Hematopoietic multipotent progenitor cell treated with erythropoietin and hydrocortisone succinate and interleukin-3 and kit ligand, for 8 days (in vitro differentiated cells): ENCODE results near the gene SPC25.
"Not testable (repeated sequence)": the region's sequence is repeated elsewhere in the genome, so short reads cannot be mapped to it uniquely, and the experiment has no call there.

ENCODE experiments used
- DNase-seq: peaks from one replicate; pipeline ENCODE4 v3.0.0-alpha.2; 2015

Gene SPC25, protein sequence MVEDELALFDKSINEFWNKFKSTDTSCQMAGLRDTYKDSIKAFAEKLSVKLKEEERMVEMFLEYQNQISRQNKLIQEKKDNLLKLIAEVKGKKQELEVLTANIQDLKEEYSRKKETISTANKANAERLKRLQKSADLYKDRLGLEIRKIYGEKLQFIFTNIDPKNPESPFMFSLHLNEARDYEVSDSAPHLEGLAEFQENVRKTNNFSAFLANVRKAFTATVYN

DNA sequence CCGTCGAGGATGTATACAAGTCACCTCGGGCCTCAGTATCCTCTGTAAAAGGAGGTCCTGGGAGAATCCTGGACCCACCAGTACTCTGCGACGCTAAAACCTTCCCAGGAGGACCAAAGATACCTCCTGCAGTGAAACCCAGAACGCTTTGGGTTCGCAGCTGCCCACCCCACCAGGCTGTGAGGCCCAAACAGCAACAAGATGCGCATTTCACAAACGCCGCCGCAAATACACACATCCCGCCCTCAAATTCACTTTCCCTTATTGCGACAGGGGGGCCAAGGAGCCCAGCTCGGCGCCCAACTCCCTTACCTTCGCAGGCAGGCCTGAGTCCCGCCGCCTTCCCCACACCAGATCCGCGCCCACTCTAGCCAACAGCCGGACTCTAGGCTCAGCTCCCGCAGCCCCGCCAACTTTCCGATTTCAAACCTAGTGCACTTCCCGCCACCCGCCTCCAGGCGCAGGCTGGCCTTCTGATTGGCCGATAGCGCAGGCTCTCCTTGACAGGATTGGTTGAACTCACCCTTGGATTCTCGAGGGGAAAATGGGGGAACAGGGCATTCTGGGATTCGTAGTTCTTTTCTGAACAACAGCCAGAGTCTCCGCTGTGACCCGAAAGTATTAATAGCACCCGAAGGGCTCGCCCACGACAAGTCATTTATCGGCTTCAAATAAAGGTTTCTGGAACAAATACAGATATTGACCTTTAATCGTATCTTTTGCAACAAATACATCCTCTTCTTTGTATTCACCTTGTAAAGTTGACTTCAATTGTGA lies at the start of gene SPC25:
TSS of gene SPC25 (minus strand) at position 425 of the 777 bp plus-strand sequence. CDS start 911 bp downstream, outside the sequence.
- peak; percentile 98 for DNase-seq

DNA sequence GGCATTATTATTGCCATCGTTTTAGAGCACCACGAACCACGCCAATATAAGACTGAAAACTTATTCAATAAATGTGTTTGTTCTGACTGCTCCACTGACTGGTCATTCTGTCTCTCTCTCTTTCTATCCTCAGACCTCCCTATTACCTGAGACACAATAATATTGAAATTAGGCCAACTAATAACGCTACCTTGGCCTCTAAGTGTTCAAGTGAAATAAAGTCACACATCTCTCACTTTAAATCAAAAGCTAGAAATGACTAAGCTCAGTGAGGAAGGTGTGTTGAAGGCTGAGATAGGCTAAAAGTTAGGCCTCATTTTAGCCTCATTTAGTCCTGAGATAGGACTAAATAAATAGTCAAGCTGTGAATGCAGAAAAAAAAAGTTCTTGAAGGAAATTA lies 49.7 kb upstream of the SPC25 start:
- no peak for DNase-seq

DNA sequence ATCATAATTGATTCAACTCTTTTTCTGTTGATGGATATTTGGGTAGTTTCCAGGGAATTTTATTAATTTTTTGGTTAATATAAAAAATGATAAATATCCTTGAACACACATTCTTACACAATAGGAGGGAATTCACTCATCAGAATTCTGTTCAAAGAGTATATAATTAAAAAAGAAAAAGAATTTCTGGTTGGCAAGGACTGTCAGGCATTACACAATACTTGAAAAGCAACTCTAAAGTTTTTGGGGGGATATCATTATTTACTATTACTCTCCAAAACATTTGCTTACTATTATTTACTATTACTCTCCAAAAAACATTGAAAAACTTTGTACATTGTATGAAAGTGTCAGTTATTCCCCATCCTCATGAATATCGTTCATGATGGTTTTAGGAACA lies 48.8 kb upstream of the SPC25 start:
- no peak for DNase-seq

DNA sequence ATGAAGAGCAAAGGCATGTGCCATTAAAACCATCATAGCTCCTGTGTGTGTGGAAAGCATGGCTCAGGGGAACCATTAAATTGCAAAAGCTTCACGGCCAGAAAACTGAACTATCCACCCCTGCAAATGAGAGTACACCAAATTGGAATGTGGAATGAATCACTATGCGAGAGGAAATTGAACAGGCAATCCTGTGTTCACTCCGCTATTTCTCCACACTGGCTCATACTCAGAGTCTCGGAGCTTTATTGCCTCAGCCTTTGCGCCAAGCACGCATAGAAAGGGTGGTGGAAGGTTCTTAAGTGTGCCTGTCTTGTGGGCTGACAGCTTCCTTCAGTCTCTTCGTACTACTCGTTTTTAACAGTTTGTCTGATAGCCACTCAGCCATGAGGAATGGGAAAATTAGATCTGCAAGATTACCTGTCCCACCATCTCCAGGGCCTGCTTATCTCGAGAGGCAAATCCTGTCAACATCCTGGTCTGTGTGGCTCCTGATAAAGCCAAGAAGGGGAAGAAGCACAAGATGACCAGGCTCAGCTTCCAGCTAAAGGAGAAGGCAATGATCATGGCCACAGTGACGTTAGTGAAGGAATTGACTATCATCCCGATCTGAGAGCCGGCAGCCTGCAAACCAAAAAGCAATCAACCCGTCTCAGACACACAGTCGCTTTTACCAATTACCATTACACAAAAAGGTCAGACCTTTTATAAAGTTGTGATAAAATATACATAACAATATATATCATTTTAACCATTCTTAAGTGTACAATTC lies 45.8 kb upstream of the SPC25 start:
- DNase-seq, result peak; percentile 84

DNA sequence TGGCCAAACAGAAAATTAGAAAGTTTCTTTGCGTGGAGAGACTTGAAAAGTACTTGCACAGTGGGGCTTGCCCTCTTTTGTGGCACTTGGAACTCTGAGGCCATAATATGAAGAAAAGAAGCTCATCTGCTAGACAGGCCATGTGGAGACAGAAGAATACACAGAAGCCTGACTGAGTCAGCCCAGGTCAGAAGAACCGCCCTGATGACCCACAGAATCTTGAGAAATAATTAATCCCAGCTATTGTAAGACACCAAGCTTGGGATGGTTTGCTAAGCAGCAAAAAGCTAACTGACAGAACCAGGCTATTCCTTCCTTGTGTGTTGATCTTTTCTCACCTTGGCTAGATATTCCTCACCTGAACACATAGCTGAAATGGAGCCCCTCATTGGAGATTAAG lies 44.6 kb upstream of the SPC25 start:
- DNase-seq, result no peak

DNA sequence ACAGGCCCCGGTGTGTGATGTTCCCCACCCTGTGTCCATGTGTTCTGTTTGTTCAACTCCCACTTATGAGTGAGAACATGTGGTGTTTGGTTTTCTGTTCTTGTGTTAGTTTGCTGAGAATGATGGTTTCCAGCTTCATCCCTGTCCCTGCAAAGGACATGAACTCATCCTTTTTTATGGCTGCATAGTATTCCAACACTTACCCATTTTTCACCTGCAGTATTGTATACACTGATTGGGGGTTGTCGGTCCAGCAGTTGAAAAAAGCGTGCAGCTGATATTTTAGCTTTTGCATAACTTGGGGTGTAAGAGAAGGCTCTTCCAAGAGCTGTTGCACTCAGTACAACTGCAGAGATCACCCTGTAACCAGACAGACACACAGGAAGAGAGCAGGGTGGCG lies 41.9 kb upstream of the SPC25 start:
- DNase-seq, result not testable (repeated sequence)

DNA sequence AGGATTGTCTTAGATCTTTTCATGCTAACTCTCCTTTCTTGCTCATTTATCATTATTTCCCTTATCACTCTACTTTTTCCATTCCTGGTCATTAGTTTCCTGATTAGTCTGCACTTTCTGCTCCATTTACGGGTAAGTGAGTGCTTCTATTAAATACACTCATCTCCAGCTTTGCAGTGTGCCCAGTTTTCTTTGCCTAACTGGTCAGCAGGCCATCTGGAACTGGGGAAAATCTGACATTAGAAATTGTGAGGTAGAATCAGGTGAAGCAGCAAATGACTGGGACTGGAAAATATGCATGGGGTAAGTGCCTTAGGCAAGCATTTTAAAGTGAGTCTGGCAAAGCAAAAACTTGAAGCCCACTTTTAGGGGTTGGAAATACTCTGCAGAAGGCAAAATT lies 40.0 kb upstream of the SPC25 start:
- no peak for DNase-seq

DNA sequence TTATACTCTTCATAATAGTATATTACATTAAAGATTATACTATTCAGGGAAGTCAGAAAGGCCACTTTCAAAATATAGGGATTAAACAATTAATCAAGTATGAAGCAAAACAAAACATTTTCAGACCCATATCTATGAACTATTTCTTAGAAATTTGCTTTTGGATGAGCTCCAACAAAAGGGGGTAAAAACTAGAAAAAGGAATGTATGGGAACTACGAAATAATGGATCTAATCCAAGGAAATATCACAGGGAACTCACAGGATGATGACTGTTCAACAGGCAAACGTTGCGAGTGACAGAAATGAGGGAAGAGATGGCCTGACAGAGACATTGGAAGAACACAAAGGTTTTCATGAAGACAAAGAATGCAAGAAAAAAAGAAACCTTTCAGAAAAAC lies 38.8 kb upstream of the SPC25 start:
- DNase-seq, result no peak

DNA sequence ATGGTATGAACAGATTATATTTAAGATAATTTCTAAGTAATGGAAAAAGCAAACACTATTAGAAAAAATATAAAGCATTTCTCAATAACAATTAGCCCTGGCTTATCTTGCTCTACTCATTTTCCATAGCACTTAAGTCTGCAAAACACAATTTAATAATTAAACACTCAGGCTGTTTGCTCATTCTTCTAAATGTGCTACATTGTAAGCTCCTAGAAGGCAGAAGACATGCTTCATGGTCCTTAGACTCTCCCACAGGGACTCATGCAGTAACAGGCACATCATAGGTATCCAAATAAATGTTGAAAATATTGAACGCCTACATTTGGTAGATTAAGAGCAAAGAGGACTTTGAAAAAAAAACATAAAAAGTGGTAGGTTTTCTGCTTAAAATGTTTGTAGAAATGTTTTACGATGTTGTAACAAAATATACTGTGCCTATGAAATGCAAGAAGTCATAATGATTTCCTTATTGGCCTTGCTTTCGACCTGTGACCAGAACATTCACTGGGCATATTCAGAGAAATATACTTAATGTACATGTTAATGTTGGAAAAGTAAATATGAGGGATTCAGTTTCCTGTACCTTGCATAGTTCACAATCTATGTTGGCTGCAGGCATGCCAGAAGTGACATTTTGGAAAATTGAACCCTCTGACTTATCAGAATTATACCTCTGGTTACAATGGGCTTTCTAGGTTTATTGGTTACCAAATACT lies 38.0 kb upstream of the SPC25 start:
- no peak for DNase-seq

DNA sequence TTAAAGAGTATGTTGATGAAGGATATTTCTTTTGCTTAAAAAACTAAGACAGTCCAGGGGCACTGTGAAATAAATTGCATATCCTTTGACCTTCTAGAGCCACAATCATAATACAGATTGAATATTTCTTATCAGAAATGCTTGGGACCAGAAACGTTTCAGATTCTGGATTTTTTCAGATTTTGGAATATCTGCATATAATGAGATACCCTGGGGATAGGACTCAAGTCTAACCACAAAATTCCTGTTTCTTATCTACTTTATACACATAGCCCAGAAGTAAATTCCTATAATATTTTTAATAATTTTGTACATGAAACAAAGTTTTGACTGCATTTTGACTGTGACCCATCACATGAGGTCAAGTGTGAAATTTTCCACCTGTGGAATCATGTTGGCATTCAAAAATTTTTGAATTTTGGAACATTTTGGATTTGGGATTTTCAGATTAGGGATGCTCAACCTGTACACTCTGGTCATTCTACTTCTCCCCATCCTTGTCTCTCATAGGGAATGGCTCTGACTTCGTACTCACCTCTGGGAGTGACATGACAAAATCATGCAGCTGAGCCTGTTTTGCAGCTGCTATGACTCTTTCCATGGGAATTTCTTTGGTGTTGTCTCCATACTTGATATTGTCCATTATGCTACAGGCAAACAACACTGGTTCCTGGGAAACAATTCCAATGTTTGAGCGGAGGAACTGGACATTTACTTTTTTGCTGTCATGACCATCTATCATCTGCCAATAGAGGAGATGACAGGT lies 36.6 kb upstream of the SPC25 start:
- no peak for DNase-seq

DNA sequence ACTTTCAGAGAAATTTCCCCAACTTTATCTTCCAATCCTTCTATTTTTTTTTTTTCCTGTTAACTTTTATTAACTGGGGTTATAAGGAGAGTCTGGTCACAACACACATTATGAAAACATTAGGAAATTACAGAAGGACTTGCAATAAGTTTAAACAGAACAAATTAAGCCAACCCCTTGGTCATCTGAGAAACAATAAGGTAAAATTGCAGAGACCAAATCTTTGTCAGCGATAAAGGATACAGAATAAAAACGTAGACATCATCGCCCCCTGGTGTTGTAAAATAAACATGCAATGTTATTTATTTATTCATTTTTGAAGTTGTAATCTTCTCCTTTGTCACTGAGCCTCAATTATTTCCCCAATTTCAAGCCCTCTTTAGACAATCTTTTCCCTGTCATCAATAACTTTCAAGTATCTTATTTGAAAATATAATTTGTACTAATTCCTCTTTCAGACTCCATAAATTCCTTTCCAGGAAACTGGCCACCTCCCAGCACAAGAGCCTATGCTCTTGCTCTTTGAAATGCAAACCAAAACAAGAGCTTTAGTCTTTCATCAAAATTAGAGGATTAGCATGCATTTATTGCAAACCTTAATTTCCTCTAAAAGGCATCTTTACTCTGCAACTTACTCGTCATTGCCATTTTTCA lies 30.4 kb upstream of the SPC25 start:
- peak; percentile 70 for DNase-seq

DNA sequence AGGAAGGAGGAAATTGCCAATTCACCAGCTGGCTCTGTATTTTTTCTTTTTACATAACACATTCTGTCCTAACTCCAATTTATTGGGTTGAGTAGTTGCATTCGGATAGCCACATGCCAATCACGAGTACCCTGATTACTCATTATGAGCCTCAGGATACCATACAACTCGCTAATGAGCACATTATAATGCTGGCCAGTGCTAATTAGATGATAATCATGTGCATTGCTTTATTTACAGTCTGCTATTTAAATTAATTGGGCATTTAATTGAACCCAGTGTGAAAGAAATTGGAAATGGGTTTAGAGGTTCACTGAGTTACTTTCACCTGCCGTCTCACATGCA lies 26.1 kb upstream of the SPC25 start:
- DNase-seq, result no peak

DNA sequence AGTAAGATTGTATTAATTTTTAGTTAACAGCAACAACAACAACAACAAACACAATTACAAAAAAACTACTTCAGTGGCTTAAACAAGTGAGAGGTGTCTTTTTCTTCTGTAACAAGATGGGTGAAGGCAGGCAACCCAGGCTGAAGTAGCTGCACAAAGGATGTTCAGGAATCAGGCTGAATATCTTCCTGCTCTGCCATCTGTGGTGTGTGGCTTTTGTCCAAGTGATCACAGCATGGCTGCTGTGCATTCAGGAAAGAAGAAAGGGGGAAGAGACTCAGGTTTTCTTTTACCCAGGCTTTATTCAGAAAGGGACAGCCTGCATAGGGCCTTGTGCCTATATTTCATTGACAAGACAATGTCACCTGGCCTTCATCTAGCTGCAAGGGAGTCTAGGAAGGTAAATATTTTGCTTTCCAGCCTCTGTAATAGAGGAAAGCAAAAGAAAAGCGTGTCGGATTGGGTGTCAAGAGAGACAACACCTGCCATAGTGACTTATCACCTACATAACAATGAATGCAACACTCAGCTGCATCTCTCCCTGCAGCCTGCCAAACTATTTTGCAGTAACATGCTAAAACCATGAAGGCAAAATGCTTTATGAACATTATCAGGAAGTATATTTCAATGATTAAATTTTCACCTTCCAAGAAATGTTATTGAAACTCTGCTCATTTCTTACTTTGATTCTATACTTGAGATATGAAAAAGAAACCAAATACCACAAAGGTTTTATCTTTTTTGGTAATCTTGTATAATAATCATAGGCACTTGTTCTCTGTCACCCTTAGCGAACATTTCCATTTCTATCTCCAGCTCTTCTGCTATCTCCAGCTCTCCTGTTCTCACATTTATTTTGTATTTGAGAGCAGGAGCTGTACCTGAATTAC lies 25.5 kb upstream of the SPC25 start:
- no peak for DNase-seq

DNA sequence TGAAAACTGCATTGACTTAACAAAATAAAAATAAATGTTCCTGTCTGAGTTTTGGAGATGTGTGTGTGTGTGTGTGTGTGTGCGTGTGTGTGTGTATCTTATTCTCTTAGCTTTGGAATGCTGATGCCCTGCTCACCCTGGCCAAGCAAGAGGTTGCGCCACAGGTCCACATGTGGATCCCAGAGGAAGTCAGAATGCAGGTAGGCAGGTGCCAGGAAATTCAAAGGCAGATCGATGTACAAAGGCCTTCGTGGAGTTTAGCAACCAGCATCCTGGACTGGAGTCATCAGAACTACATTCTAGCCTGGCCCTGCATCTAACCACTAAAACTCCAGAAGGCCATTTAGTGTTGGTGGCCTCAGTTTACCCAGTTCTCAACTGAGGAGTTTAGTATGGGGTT lies 23.3 kb upstream of the SPC25 start:
- no peak for DNase-seq

DNA sequence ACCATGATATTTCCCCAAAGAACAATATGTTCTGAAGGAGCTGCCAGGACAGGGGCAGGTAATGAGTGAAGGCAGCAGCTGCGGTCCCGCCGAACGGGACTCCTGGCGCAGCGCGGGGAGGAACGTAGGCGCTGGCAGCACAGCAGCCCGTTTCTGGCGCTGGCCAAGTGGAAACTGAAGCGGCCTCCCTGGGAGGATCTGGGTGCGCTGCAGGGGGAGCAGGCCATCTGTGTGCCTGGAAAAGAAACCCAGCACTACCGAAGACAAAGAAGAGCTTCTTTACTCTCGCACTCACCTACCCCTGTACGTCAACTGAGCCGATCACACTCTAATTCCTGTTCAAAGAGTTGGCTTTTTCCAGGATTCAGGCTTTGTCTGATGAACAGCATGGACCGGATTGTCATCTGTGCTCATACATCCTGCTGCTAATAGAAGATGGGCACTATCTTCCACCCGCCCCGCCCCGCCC lies 22.7 kb upstream of the SPC25 start:
- no peak for DNase-seq

DNA sequence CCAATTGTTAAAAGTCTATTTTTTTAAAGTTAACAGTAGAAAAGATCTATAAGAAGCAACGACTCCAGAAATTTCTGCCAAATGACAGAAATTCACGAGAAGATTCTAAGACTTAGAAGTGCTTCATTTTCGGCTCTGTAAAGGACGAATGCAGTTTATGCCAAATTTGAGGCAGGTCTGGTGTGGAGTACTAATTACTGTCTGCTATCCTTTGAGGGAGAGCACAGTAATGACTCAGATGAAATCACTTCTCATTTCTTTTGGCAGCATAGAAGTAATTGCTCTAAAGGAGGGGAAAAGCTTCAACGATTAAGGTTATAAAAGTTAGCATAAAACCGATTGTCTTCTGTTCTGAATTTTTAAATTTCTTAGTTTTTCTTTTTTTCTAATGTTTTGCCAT lies 22.2 kb upstream of the SPC25 start:
- no peak for DNase-seq

DNA sequence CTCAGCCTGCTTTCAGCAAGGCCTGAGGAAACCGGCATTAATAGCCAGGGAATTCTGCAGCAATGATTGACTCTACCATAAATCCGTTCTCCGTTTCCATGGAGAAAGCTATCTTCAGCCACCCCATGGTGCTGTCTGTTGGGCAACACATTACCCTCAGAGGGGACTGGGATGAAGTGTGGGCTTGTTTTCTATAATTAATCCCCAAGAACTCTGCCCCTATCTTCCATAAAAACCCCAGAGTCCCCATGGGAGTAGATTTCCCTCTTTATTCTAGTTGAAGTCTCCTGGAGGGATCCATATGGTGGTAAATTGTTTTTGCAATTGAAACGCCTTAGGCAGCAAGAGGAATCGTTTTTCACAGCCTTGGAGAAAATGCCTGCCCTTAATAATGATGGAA lies 20.1 kb upstream of the SPC25 start:
- no peak for DNase-seq

DNA sequence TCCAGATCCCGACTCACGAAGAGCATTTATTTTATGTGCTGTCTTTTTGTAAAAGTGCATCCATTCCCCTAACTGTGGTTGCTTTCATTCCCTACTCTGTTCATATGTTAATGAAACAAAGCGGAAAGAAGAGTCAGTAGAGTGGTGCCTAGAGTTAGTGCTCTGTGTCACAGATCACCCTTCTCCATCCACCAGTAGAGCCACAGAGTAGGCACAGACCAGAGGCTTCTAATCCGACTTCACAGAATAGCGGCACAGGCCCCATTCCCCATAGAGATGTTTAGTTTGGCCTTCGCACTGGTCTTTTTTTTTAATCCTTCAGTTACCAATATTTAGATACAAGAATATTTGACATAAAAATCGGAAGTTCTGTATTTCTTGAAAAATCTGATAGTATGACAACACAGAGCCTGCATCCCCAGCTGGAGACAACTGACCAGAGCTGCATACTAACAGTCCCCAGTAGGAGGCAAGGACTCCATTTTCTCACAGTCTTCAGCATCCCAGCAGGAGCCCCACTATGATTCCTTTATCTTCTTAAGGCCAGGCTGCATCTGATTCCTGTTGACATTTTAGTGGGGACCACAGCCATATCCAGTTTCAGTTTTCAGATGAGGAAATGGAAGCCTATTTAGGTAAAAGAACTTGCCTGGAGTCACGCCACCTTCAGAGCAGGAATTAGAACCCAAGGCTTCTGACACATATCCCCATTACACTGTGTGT lies 17.9 kb upstream of the SPC25 start:
- DNase-seq, result no peak

DNA sequence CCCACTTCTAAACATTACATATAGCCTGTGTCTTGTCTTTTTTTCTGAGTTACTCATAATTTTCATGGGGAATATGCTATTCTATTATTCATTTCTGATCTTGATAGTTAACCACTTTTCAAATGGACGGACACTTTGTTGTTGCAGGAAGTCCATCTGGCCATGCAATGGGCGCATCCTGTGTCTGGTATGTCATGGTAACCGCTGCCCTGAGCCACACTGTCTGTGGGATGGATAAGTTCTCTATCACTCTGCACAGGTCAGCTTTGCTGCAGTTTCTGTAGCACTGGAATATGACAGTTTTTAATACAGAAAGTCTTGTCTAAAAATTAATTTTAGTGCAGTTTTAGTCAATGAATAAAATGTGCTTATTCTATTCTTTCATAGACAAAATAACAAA lies 14.1 kb upstream of the SPC25 start:
- DNase-seq, result no peak

DNA sequence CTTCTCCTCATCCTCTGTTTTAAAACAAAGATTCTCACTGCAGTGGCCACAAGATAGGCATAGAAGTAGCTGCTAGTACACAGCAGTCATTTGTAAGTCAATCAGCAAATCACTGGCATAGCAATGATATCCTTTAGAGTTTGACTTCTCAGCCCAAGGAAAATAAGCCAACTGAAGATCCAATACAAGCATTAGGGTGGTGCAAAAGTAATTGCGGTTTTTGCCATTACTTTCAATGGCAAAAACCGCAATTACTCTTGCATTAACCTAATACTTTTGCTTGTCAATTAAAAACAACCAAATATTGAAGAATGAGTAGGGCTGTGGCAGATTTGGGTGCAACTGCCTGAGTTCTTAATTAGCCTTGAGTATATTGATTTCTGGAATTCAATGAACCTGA lies 13.7 kb upstream of the SPC25 start:
- DNase-seq, result no peak
